Gastrocnemius medialis (tissue), 4 donors: ENCODE data around the gene SOCS2. TPM values are rescaled to one million over a fixed set of nuclear protein-coding genes. Genes with fewer than 3 reads are reported as not detected.

Source experiments
- ATAC-seq, 2 donors: fragments of 150-250 bp; one replicate each; pipeline ENCODE4 v1.9.1; 2016
- DNase-seq, 2 donors: peaks; one replicate each; pipeline ENCODE4 v3.0.0-alpha.2; 2019
- H3K27ac ChIP-seq, 4 donors: fragments of 200-600 bp; sonication (generic); 1 replicate in 1 of 4; 2 replicates in 3 of 4; pipeline ENCODE4 v1.5.1; 2016 to 2018; ENCODE audit warnings: mild to moderate bottlenecking in 2 of 4, moderate library complexity in 1 of 4
- H3K27me3 ChIP-seq, 3 donors: fragments of 200-600 bp; sonication (generic) in 2 of 3; 1 replicate in 1 of 3; 2 replicates in 2 of 3; pipeline versions ENCODE4 v1.5.1 to v1.6.0; 2016 to 2019; ENCODE audit warnings: mild to moderate bottlenecking in 1 of 3, moderate library complexity in 1 of 3
- H3K36me3 ChIP-seq, 2 donors: fragments of 200-600 bp; sonication (generic) in 1 of 2; one replicate each; pipeline ENCODE4 v1.5.1; 2017 to 2018
- H3K4me1 ChIP-seq, 2 donors: fragments of 200-600 bp; sonication (generic) in 1 of 2; one replicate each; pipeline ENCODE4 v1.5.1; 2016 to 2017; ENCODE audit warnings: mild to moderate bottlenecking in 2 of 2
- H3K4me3 ChIP-seq, 4 donors: fragments of 200-600 bp; sonication (generic) in 3 of 4; 1 replicate in 1 of 4; 2 replicates in 3 of 4; pipeline ENCODE4 v1.5.1; 2016 to 2019; ENCODE audit warnings: mild to moderate bottlenecking in 2 of 4
- H3K9me3 ChIP-seq, 3 donors: fragments of 200-600 bp; sonication (generic) in 2 of 3; 1 replicate in 1 of 3; 2 replicates in 2 of 3; pipeline ENCODE4 v1.5.1; 2016 to 2019
- CTCF ChIP-seq, 5 experiments: fragments of 450-650 bp in 3 of 5; fragments of 200-600 bp in 2 of 5; sonication (generic) in 2 of 5; IDR thresholded peaks in 4 of 5; conservative IDR thresholded peaks in 1 of 5; 1 replicate in 4 of 5; 2 replicates in 1 of 5; pipeline ENCODE4 v1.5.1; 2016 to 2019; ENCODE audit warnings: antibody characterized with exemption in 5 of 5, mild to moderate bottlenecking in 3 of 5, moderate library complexity in 3 of 5
- POLR2A ChIP-seq, 2 donors: fragments of 450-650 bp; IDR thresholded peaks; one replicate each; pipeline ENCODE4 v1.6.1; 2017; ENCODE audit warnings: antibody characterized with exemption in 2 of 2, mild to moderate bottlenecking in 2 of 2, moderate library complexity in 2 of 2
- in situ Hi-C, 4 donors: fragments of 200-750 bp; cut with MboI; loops; one replicate each; pipeline versions ENCODE4 v1.15.0 to v1.8.0; 2017; ENCODE audit warnings: low sequenced_read_pairs in 4 of 4
- intact Hi-C: fragments of 100-400 bp; cut with DNase I; formaldehyde crosslinking; loops from one replicate; pipeline ENCODE4 v1.15.1; 2023; ENCODE audit warnings: low total_unique reads
- total RNA-seq, 4 donors: library from RNA; depleted of rRNA; stranded (reverse); fragments of >200 nt; gene quantifications; one replicate each; pipeline versions ENCODE4 v1.1.0 to v1.2.3, GENCODE V29; 2016

The SOCS2 gene
- total RNA-seq, 4 donors from 2014 or later, result 4.3 to 14.9 (median 5.3) TPM

- no peaks in the 10 kb centered on the region for H3K27me3 ChIP-seq
- no peak for TF ChIP-seq POLR2A (IDR thresholded peaks at IDR 0.05)
- TF ChIP-seq CTCF (IDR thresholded peaks at IDR 0.05 in 4 of 5, conservative IDR thresholded peaks at IDR 0.05 in 1 of 5), result no peak
- H3K36me3 ChIP-seq, result no peaks in the 10 kb centered on the region
- intact Hi-C loops, result loop anchor here (10.0 kb wide), 1 partner anchor 61 kb away; no protein-coding TSS in a partner anchor
- peaks cover 0 to 9% of the 10 kb centered on the region in 2 donors for H3K4me1 ChIP-seq
- in situ Hi-C loops, result loop anchor here (5.0 to 25.0 kb wide), 4 partner anchors 179 to 537 kb away; no protein-coding TSS in a partner anchor
- no peak overlapping the region for H3K27ac ChIP-seq
- ATAC-seq (no peak), DNase-seq (no peak)
- H3K4me3 ChIP-seq, result no peak overlapping the region
- H3K9me3 ChIP-seq, result no peaks in the 10 kb centered on the region
Observed at GRCh38 chr12:93565760-93566159, 6.7 kb upstream of the SOCS2 start.

DNA sequence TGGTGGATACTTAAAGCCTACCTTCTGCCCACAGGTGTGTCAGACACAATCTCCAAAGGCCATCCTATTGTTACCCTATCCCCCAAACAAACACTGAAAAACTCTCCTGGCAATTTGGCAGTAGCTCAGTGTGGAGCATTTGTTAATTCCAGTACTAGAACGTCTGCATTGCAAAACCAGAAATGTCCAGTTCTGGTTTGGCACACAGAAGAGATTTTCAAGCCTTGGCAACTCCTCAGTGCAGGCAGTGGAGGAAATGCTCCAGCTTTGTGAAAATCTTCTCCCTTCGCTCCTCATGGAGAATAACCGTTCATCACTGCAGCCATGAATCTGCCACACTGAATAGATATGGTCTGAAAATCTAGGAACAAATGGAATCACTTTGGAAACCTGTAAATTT is 5.3 kb upstream of the SOCS2 start:
- in situ Hi-C loops (loop anchor here (5.0 to 25.0 kb wide), 4 partner anchors 178 to 535 kb away; no protein-coding TSS in a partner anchor), intact Hi-C loops (loop anchor here (10.0 kb wide), 1 partner anchor 62 kb away; no protein-coding TSS in a partner anchor)
- Histone ChIP-seq H3K9me3 (no peaks in the 10 kb centered on the region), H3K4me1 (peaks cover 2 to 16% of the 10 kb centered on the region in 2 donors), H3K4me3 (no peak overlapping the region), H3K27me3 (peaks cover 2 to 9% (median 4%) of the 10 kb centered on the region in 3 donors), H3K36me3 (no peaks in the 10 kb centered on the region), H3K27ac (no peak overlapping the region)
- no peak for ATAC-seq
- TF ChIP-seq POLR2A (IDR thresholded peaks at IDR 0.05) (no peak), CTCF (IDR thresholded peaks at IDR 0.05 in 4 of 5, conservative IDR thresholded peaks at IDR 0.05 in 1 of 5) (no peak)
- no peak for DNase-seq

- H3K27ac ChIP-seq, result no peak overlapping the region
- intact Hi-C loops, result loop anchor here (10.0 kb wide), 1 partner anchor 63 kb away; no protein-coding TSS in a partner anchor
- no peaks in the 10 kb centered on the region for H3K9me3 ChIP-seq
- H3K4me1 ChIP-seq, result peaks cover 5 to 24% of the 10 kb centered on the region in 2 donors
- TF ChIP-seq POLR2A (IDR thresholded peaks at IDR 0.05) (no peak), CTCF (IDR thresholded peaks at IDR 0.05 in 4 of 5, conservative IDR thresholded peaks at IDR 0.05 in 1 of 5) (no peak)
- no peak for DNase-seq
- no peak for ATAC-seq
- in situ Hi-C loops, result loop anchor here (5.0 to 25.0 kb wide), 4 partner anchors 177 to 534 kb away; no protein-coding TSS in a partner anchor
- no peaks in the 10 kb centered on the region for H3K36me3 ChIP-seq
- no peak overlapping the region for H3K4me3 ChIP-seq
- peaks cover 11 to 18% (median 11%) of the 10 kb centered on the region in 3 donors for H3K27me3 ChIP-seq
Observed at GRCh38 chr12:93568091-93568490, 4.4 kb upstream of the SOCS2 start.

DNA sequence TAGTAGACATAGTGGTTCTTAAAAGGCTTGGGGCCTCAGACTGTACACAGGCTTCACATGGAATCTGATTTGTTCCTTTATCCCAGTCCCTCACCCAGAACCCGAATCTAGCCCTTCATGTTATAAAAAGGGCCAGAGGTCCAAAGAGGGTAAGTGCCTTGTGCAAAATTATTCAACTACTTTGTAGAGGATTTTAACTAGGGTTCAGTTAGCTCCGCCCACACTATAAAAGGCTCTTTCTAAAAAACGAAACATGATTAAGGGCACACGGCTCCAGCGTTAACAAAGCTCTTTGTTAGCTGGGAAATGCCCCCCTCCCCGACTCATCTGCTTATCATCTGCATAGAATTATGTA is 3.2 kb upstream of the SOCS2 start:
- in situ Hi-C loops (loop anchor here (5.0 to 25.0 kb wide), 4 partner anchors 176 to 533 kb away; no protein-coding TSS in a partner anchor), intact Hi-C loops (loop anchor here (1.0 to 10.0 kb wide), 2 partner anchors 64 to 532 kb away; no protein-coding TSS in a partner anchor)
- Histone ChIP-seq H3K9me3 (no peaks in the 10 kb centered on the region), H3K36me3 (no peaks in the 10 kb centered on the region), H3K4me1 (peaks cover 5 to 28% of the 10 kb centered on the region in 2 donors), H3K27ac (peak overlapping the region in 1 of 4 donors; percentile 89), H3K4me3 (peak overlapping the region; percentile 77 to 96 (median 85)), H3K27me3 (peaks cover 11 to 28% (median 18%) of the 10 kb centered on the region in 3 donors)
- DNase-seq (no peak), ATAC-seq (no peak)
- TF ChIP-seq CTCF (IDR thresholded peaks at IDR 0.05 in 4 of 5, conservative IDR thresholded peaks at IDR 0.05 in 1 of 5) (no peak), POLR2A (IDR thresholded peaks at IDR 0.05) (no peak)
